Mesendoderm (in vitro differentiated cells): ENCODE results near the gene KLF7.

Source experiments
- DNase-seq: peaks from one replicate; pipeline ENCODE4 v3.0.0; 2013
- H2AK5ac ChIP-seq: 2 replicates; pipeline ENCODE4 v1.6.1; 2013; ENCODE audit warnings: low read length, inconsistent platforms
- H2BK120ac ChIP-seq: 2 replicates; pipeline ENCODE4 v1.6.1; 2013; ENCODE audit warnings: low read depth, mild to moderate bottlenecking, low read length, moderate library complexity, mixed read lengths
- H2BK15ac ChIP-seq: replicated peaks from 2 replicates; pipeline ENCODE4 v1.6.1; 2013; ENCODE audit warnings: low read depth, mild to moderate bottlenecking, moderate library complexity
- H2BK5ac ChIP-seq: 2 replicates; pipeline ENCODE4 v1.6.1; 2013; ENCODE audit warnings: low read length, inconsistent platforms
- H3K18ac ChIP-seq: 2 replicates; pipeline ENCODE4 v1.6.1; 2013; ENCODE audit warnings: mild to moderate bottlenecking, low read length, mixed read lengths
- H3K23ac ChIP-seq: one replicate; pipeline ENCODE4 v1.6.1; 2013; ENCODE audit warnings: low read length
- H3K27ac ChIP-seq: 2 replicates; pipeline ENCODE4 v1.5.1; 2013; ENCODE audit warnings: low read depth, mild to moderate bottlenecking, inconsistent platforms, low read length, moderate library complexity
- H3K27me3 ChIP-seq: 2 replicates; pipeline ENCODE4 v1.6.1; 2013; ENCODE audit warnings: low read length, control low read depth, mild to moderate bottlenecking, inconsistent platforms; ENCODE audit not compliant: insufficient read depth, poor library complexity
- H3K36me3 ChIP-seq: 2 replicates; pipeline ENCODE4 v1.6.1; 2013; ENCODE audit warnings: low read length, inconsistent platforms; ENCODE audit not compliant: control insufficient read depth, insufficient read depth
- H3K4ac ChIP-seq: one replicate; pipeline ENCODE4 v1.6.1; 2013; ENCODE audit warnings: low read depth, mild to moderate bottlenecking, low read length, moderate library complexity
- H3K4me1 ChIP-seq: 2 replicates; pipeline ENCODE4 v1.6.1; 2013; ENCODE audit warnings: low read depth, low read length, inconsistent platforms; ENCODE audit not compliant: control insufficient read depth
- H3K4me2 ChIP-seq: 2 replicates; pipeline ENCODE4 v1.6.1; 2013; ENCODE audit warnings: low read length
- H3K4me3 ChIP-seq: 2 replicates; pipeline ENCODE4 v1.5.1; 2013; ENCODE audit warnings: mild to moderate bottlenecking, low read length
- H3K56ac ChIP-seq: one replicate; pipeline ENCODE4 v1.6.1; 2013; ENCODE audit warnings: low read length
- H3K79me1 ChIP-seq: 2 replicates; pipeline ENCODE4 v1.6.1; 2013; ENCODE audit warnings: low read length, inconsistent platforms
- H3K79me2 ChIP-seq: 2 replicates; pipeline ENCODE4 v1.6.1; 2013; ENCODE audit warnings: mild to moderate bottlenecking, low read length; ENCODE audit not compliant: control insufficient read depth, insufficient read depth
- H3K9ac ChIP-seq: 2 replicates; pipeline ENCODE4 v1.6.1; 2013; ENCODE audit warnings: low read length, inconsistent platforms
- H4K5ac ChIP-seq: one replicate; pipeline ENCODE4 v1.6.1; 2013; ENCODE audit warnings: low read length
- H4K8ac ChIP-seq: one replicate; pipeline ENCODE4 v1.6.1; 2013; ENCODE audit warnings: low read depth, mild to moderate bottlenecking, control low read depth, low read length, moderate library complexity
- WGBS: extraction: QIAGEN DNeasy Blood & Tissue Kit; methylation state at CpG from one replicate; pipeline ENCODE4 v1.1.7; 2013; ENCODE audit warnings: low lambda C conversion rate, missing lambda C conversion rate; ENCODE audit not compliant: insufficient coverage; ENCODE audit errors: extremely low coverage; 5-methylcytosine and 5-hydroxymethylcytosine counted together

KLF7 gene

GRCh38 chr2:207203056-207203455, 37.3 kb upstream of the KLF7 start:
- WGBS: no CpG with 5 or more reads among the region's 1 CpG
- Histone ChIP-seq H2BK120ac (no peak overlapping the region), H3K4me1 (peaks cover 2% of the 10 kb centered on the region), H3K23ac (no peak overlapping the region), H3K36me3 (no peaks in the 10 kb centered on the region), H2BK5ac (no peak overlapping the region), H2BK15ac (no peak overlapping the region), H3K56ac (no peak overlapping the region), H2AK5ac (no peak overlapping the region), H3K27ac (no peak overlapping the region), H3K18ac (no peak overlapping the region), H3K79me1 (no peaks in the 10 kb centered on the region), H3K4me2 (no peak overlapping the region), H3K4me3 (no peak overlapping the region), H3K9ac (no peak overlapping the region), H4K5ac (no peak overlapping the region), H3K4ac (no peak overlapping the region), H3K27me3 (no peaks in the 10 kb centered on the region), H4K8ac (no peak overlapping the region), H3K79me2 (no peaks in the 10 kb centered on the region)
- DNase-seq: no peak

- Histone ChIP-seq H3K36me3 (no peaks in the 10 kb centered on the region), H2BK5ac (no peak overlapping the region), H3K79me2 (no peaks in the 10 kb centered on the region), H3K4ac (no peak overlapping the region), H3K56ac (no peak overlapping the region), H4K5ac (no peak overlapping the region), H2AK5ac (no peak overlapping the region), H3K4me2 (no peak overlapping the region), H3K27ac (no peak overlapping the region), H2BK120ac (no peak overlapping the region), H3K23ac (no peak overlapping the region), H3K79me1 (no peaks in the 10 kb centered on the region), H3K4me3 (no peak overlapping the region), H3K4me1 (peaks cover 2% of the 10 kb centered on the region), H4K8ac (no peak overlapping the region), H3K9ac (no peak overlapping the region), H3K18ac (no peak overlapping the region), H2BK15ac (no peak overlapping the region), H3K27me3 (no peaks in the 10 kb centered on the region)
- no CpG with 5 or more reads among the region's 4 CpGs for WGBS
- peak; percentile 86 for DNase-seq
These were observed 36.9 kb upstream of the KLF7 start for GRCh38 chr2:207202645-207203044.

GRCh38 chr2:207201416-207201815, 35.7 kb upstream of the KLF7 start:
- Histone ChIP-seq H3K9ac (no peak overlapping the region), H2BK5ac (no peak overlapping the region), H3K4ac (no peak overlapping the region), H3K4me1 (peaks cover 2% of the 10 kb centered on the region), H3K36me3 (no peaks in the 10 kb centered on the region), H3K18ac (no peak overlapping the region), H2AK5ac (no peak overlapping the region), H3K79me1 (no peaks in the 10 kb centered on the region), H3K79me2 (no peaks in the 10 kb centered on the region), H3K4me3 (no peak overlapping the region), H4K8ac (no peak overlapping the region), H3K27me3 (no peaks in the 10 kb centered on the region), H4K5ac (no peak overlapping the region), H3K27ac (peak overlapping the region; percentile 26), H2BK120ac (no peak overlapping the region), H2BK15ac (no peak overlapping the region), H3K4me2 (no peak overlapping the region), H3K56ac (no peak overlapping the region), H3K23ac (no peak overlapping the region)
- no CpG with 5 or more reads among the region's 2 CpGs for WGBS
- DNase-seq: peak; percentile 86

GRCh38 chr2:207200136-207200535, 34.4 kb upstream of the KLF7 start:
- H3K4ac ChIP-seq: no peak overlapping the region
- H4K5ac ChIP-seq: no peak overlapping the region
- H3K79me1 ChIP-seq: no peaks in the 10 kb centered on the region
- peaks cover 2% of the 10 kb centered on the region for H3K4me1 ChIP-seq
- no peaks in the 10 kb centered on the region for H3K36me3 ChIP-seq
- no peak overlapping the region for H3K9ac ChIP-seq
- no peak overlapping the region for H3K56ac ChIP-seq
- no peak overlapping the region for H3K23ac ChIP-seq
- DNase-seq: peak; percentile 67
- WGBS: no CpG with 5 or more reads among the region's 8 CpGs
- H2BK5ac ChIP-seq: no peak overlapping the region
- peak overlapping the region; percentile 23 for H3K27ac ChIP-seq
- H3K18ac ChIP-seq: no peak overlapping the region
- no peak overlapping the region for H3K4me3 ChIP-seq
- no peaks in the 10 kb centered on the region for H3K27me3 ChIP-seq
- H2BK15ac ChIP-seq: no peak overlapping the region
- H3K4me2 ChIP-seq: no peak overlapping the region
- no peak overlapping the region for H2AK5ac ChIP-seq
- no peak overlapping the region for H2BK120ac ChIP-seq
- H4K8ac ChIP-seq: no peak overlapping the region
- H3K79me2 ChIP-seq: no peaks in the 10 kb centered on the region

GRCh38 chr2:207194028-207194427, 28.3 kb upstream of the KLF7 start:
- DNase-seq: no peak
- Histone ChIP-seq H3K56ac (no peak overlapping the region), H3K4me2 (no peak overlapping the region), H3K9ac (no peak overlapping the region), H3K23ac (no peak overlapping the region), H2AK5ac (no peak overlapping the region), H4K8ac (no peak overlapping the region), H3K79me2 (no peaks in the 10 kb centered on the region), H3K4me1 (no peaks in the 10 kb centered on the region), H3K4ac (no peak overlapping the region), H2BK5ac (no peak overlapping the region), H3K79me1 (no peaks in the 10 kb centered on the region), H2BK15ac (no peak overlapping the region), H2BK120ac (no peak overlapping the region), H4K5ac (no peak overlapping the region), H3K36me3 (no peaks in the 10 kb centered on the region), H3K4me3 (no peak overlapping the region), H3K18ac (no peak overlapping the region), H3K27me3 (no peaks in the 10 kb centered on the region), H3K27ac (no peak overlapping the region)
- WGBS: no CpG with 5 or more reads among the region's 2 CpGs

- no peak overlapping the region for H3K23ac ChIP-seq
- no peak overlapping the region for H3K9ac ChIP-seq
- H3K79me2 ChIP-seq: no peaks in the 10 kb centered on the region
- H4K8ac ChIP-seq: no peak overlapping the region
- no peak overlapping the region for H3K27ac ChIP-seq
- no peak overlapping the region for H3K4me3 ChIP-seq
- no peak overlapping the region for H2BK5ac ChIP-seq
- no peaks in the 10 kb centered on the region for H3K4me1 ChIP-seq
- H3K36me3 ChIP-seq: no peaks in the 10 kb centered on the region
- no peak overlapping the region for H2AK5ac ChIP-seq
- no peak overlapping the region for H4K5ac ChIP-seq
- H3K56ac ChIP-seq: peak overlapping the region; percentile 8
- H3K18ac ChIP-seq: no peak overlapping the region
- H2BK15ac ChIP-seq: no peak overlapping the region
- no peaks in the 10 kb centered on the region for H3K27me3 ChIP-seq
- no CpG with 5 or more reads among the region's 3 CpGs for WGBS
- H2BK120ac ChIP-seq: no peak overlapping the region
- H3K79me1 ChIP-seq: no peaks in the 10 kb centered on the region
- DNase-seq: no peak
- no peak overlapping the region for H3K4me2 ChIP-seq
- H3K4ac ChIP-seq: no peak overlapping the region
These were observed 23.1 kb upstream of the KLF7 start for GRCh38 chr2:207188626-207189419.
